GM19238 (cell line): ENCODE results near the gene SPTAN1.
"Not testable (repeated sequence)": the region's sequence is repeated elsewhere in the genome, so short reads cannot be mapped to it uniquely, and the experiment has no call there.

Source experiments
- DNase-seq: peaks from one replicate; pipeline ENCODE4 v3.0.0; 2011; ENCODE audit warnings: low spot score; ENCODE audit not compliant: insufficient read length

SPTAN1 gene

DNA sequence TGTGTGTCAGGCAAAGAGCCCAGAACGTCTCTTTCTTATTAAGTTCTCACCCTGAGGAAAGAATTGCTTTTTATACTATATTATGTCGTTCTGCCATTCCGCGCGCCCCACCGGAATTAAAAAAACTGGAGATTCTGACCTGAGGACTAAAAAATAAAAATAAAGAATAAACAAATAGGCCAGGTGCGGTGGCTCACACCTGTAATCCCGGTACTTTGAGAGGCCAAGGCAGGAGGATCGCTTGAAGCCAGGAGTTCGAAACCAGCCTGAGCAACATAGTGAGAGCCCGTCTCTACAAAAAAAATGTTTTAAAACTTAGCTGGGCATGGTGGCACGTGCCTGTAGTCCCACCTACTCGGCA is 104.9 kb downstream of the SPTAN1 start:
- no peak for DNase-seq

GRCh38 chr9:128657796-128658195 is 105.4 kb downstream of the SPTAN1 start:
- no peak for DNase-seq

DNA sequence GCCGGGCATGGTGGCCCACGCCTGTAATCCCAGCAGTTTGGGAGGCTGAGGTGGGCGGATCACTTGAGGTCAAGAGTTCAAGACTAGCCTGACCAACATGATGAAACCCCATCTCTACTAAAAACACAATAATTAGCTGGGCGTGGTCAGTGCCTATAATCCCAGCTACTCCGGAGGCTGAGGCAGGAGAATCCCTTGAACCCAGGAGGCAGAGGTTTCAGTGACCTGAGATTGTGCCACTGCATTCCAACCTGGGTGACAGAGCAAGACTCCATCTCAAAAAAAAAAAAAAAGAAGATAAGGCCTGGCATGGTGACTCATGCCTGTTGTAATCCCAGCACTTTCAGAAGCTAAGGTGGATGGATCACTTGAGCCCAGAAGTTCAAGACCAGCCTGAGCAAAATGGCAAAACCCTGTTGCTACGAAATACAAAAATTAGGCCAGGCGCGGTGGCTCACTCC is 114.1 kb downstream of the SPTAN1 start:
- DNase-seq, result not testable (repeated sequence)

DNA sequence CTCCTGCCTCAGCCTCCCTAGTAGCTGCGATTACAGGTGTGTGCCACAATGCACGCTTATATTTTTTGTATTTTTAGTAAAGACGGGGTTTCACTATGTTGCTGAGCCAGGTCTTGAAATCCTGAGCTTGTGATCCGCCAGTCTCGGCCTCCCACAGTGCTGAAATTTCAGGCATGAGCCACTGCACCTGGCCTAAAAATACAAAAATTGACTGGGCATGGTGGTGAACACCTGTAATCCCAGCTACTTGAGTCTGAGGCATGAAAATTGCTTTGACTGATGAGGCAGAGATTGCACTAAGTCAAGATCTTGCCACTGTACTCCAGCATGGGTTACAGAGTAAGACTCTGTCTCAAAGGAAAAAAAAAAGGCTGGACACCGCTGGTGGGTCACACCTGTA is 117.4 kb downstream of the SPTAN1 start:
- DNase-seq, result no peak

GRCh38 chr9:128675382-128675781 is 123.0 kb downstream of the SPTAN1 start:
- no peak for DNase-seq

DNA sequence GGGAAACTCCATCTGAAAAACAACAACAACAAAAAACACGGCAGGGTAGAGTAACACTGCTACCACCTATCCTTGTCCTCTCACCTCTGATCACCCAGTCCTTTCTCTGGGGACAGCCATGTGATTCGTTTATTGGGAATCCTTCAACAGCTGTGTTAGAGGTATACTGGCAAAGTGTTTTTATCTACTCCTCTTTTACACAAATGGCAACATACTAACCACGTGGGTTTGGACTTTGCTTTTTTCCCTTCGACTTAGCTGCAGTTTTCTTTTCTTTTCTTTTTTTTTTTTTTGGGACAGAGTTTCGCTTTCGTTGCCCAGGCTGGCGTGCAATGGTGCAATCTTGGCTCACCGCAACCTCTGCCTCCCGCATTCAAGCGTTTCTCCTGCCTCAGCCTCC is 125.4 kb downstream of the SPTAN1 start:
- no peak for DNase-seq
